Calu3 (cell line): ENCODE data around the gene DOCK1. TPM values are rescaled to one million over a fixed set of nuclear protein-coding genes. Genes with fewer than 3 reads are reported as not detected.

ENCODE experiments used
- BruUV-seq: library from RNA; stranded (reverse); fragments of 400-500 nt; replicated peaks from 2 replicates; lab custom pipeline; 2021; lab: Mats Ljungman, UMichigan
- CTCF ChIA-PET: fragments of 300-600 bp; sonication (Branson Sonifier 250); formaldehyde crosslinking; loops from one replicate; lab custom pipeline; 2022; ENCODE audit warnings: antibody characterized with exemption; lab: Charles Lee
- DNase-seq: peaks from one replicate; pipeline ENCODE4 v3.0.0; 2022
- H3K27ac Mint-ChIP-seq: one replicate; pipeline ENCODE4 v1.8.0; 2022; ENCODE audit warnings: mixed read lengths; ENCODE audit not compliant: unreplicated experiment
- H3K27me3 Mint-ChIP-seq: one replicate; pipeline ENCODE4 v1.8.0; 2022; ENCODE audit warnings: mixed read lengths; ENCODE audit not compliant: unreplicated experiment
- H3K36me3 Mint-ChIP-seq: one replicate; pipeline ENCODE4 v1.8.0; 2022; ENCODE audit warnings: mild to moderate bottlenecking, moderate library complexity, mixed read lengths; ENCODE audit not compliant: insufficient read depth, unreplicated experiment
- H3K4me1 Mint-ChIP-seq: one replicate; pipeline ENCODE4 v1.8.0; 2022; ENCODE audit warnings: mild to moderate bottlenecking, low read depth, mixed read lengths; ENCODE audit not compliant: unreplicated experiment
- H3K4me3 Mint-ChIP-seq: one replicate; pipeline ENCODE4 v1.8.0; 2022; ENCODE audit warnings: mild to moderate bottlenecking, low read depth, moderate library complexity, mixed read lengths; ENCODE audit not compliant: unreplicated experiment
- H3K9me3 Mint-ChIP-seq: one replicate; pipeline ENCODE4 v1.8.0; 2022; ENCODE audit warnings: low read depth, mixed read lengths; ENCODE audit not compliant: unreplicated experiment
- CTCF ChIP-seq: fragments of 200-600 bp; IDR thresholded peaks from one replicate; pipeline ENCODE4 v1.8.0; 2022; ENCODE audit warnings: antibody characterized with exemption; ENCODE audit not compliant: unreplicated experiment
- intact Hi-C: fragments of 100-400 bp; cut with micrococcal nuclease; formaldehyde crosslinking; loops from one replicate; pipeline ENCODE4 v1.10.0; 2022; ENCODE audit not compliant: unreplicated experiment
- total RNA-seq: library from RNA; stranded (reverse); gene quantifications from 2 replicates; pipeline ENCODE4 v1.2.3, GENCODE V29; 2022

Gene DOCK1
- total RNA-seq, 1 experiment from 2014 or later, result 34.2 TPM

DNA sequence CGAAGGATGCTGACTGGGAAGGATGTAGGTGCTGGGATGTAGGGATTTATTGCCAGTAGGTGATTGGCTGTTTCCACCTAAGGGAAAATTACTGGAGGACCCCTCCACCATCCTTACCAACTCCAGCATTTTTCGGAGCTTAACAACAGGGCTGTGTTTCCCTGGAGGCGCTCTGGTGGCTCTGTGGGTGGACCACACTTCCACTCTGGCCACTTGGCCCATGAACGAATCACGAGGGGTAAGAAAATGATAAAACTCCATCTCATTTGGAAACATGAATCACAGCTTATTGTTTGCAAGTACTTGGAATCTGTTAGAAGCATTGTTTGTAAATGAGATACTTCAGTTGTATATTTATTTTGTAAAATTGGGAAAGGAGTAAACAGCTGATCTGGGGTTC lies 3.0 kb downstream of the DOCK1 start:
- DNase-seq, result no peak
- no TSS peak for BruUV-seq
- no peaks in the 10 kb centered on the region for H3K27me3 Mint-ChIP-seq
- no peak overlapping the region for H3K4me3 Mint-ChIP-seq
- no peak for TF ChIP-seq CTCF
- peaks cover 28% of the 10 kb centered on the region for H3K36me3 Mint-ChIP-seq
- no peaks in the 10 kb centered on the region for H3K9me3 Mint-ChIP-seq
- H3K4me1 Mint-ChIP-seq, result peaks cover 29% of the 10 kb centered on the region
- H3K27ac Mint-ChIP-seq, result no peak overlapping the region
- CTCF ChIA-PET, result no interaction called here
- intact Hi-C loops, result loop anchor here (10.0 kb wide), 1 partner anchor 67 kb away; no protein-coding TSS in a partner anchor

GRCh38 chr10:126908729-126909128 lies 3.5 kb downstream of the DOCK1 start:
- H3K27me3 Mint-ChIP-seq, result no peaks in the 10 kb centered on the region
- peaks cover 24% of the 10 kb centered on the region for H3K4me1 Mint-ChIP-seq
- no peak for DNase-seq
- TSS peak; percentile 18 for BruUV-seq
- H3K9me3 Mint-ChIP-seq, result no peaks in the 10 kb centered on the region
- CTCF ChIA-PET, result no interaction called here
- no peak overlapping the region for H3K27ac Mint-ChIP-seq
- intact Hi-C loops, result loop anchor here (10.0 kb wide), 1 partner anchor 66 kb away; no protein-coding TSS in a partner anchor
- no peak for TF ChIP-seq CTCF
- H3K4me3 Mint-ChIP-seq, result no peak overlapping the region
- H3K36me3 Mint-ChIP-seq, result peaks cover 28% of the 10 kb centered on the region

DNA sequence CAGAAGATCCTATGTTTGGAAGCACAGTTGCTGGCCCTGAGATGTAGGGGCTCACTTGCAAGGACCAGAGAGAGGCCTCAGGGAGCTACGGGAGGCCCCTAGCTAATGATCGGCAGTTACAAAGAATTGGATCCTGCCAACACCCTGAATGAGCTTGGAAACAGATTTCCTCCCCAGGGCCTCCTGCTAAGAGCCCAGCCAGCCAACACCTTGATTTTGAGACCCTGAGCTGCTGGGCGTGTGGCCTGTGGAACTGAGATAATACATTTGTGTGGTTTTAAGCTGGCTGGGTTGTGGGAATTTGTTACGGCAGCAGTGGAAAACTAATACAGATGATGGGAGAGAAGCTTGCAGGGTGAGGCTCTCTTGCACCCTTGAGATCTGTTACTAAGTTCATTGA lies 3.9 kb downstream of the DOCK1 start:
- intact Hi-C loops, result loop anchor here (10.0 kb wide), 1 partner anchor 66 kb away; no protein-coding TSS in a partner anchor
- BruUV-seq, result no TSS peak
- Mint-ChIP-seq H3K36me3 (peaks cover 28% of the 10 kb centered on the region), H3K27me3 (no peaks in the 10 kb centered on the region), H3K9me3 (no peaks in the 10 kb centered on the region), H3K4me1 (peaks cover 19% of the 10 kb centered on the region), H3K27ac (no peak overlapping the region), H3K4me3 (no peak overlapping the region)
- no peak for DNase-seq
- no peak for TF ChIP-seq CTCF
- CTCF ChIA-PET, result no interaction called here

DNA sequence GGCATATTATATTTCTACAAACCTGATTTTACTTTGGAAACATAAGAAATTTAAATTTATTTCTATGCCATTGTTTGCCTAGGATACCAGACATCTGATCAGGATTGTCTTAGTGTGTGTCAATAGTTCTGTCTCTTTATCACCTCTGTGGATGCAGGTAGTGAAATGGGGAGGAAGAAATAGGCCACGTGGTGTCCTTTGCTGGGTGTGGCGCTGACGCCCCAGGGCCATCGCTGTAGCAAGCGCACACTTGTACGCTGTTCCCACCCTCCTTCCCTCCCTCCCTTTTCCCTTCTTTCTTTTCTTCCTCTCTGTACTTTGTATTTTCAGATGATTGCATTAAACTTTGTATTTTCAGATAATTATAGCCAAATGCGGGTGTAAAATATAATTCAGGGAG lies 5.0 kb downstream of the DOCK1 start:
- no peaks in the 10 kb centered on the region for H3K9me3 Mint-ChIP-seq
- H3K27ac Mint-ChIP-seq, result no peak overlapping the region
- CTCF ChIA-PET, result no interaction called here
- TF ChIP-seq CTCF, result no peak
- intact Hi-C loops, result no loop called here
- peaks cover 12% of the 10 kb centered on the region for H3K4me1 Mint-ChIP-seq
- H3K4me3 Mint-ChIP-seq, result no peak overlapping the region
- DNase-seq, result no peak
- H3K36me3 Mint-ChIP-seq, result peaks cover 18% of the 10 kb centered on the region
- no peaks in the 10 kb centered on the region for H3K27me3 Mint-ChIP-seq
- BruUV-seq, result no TSS peak
